ENCODE data around the gene JAZF1.

The JAZF1 gene

DNA sequence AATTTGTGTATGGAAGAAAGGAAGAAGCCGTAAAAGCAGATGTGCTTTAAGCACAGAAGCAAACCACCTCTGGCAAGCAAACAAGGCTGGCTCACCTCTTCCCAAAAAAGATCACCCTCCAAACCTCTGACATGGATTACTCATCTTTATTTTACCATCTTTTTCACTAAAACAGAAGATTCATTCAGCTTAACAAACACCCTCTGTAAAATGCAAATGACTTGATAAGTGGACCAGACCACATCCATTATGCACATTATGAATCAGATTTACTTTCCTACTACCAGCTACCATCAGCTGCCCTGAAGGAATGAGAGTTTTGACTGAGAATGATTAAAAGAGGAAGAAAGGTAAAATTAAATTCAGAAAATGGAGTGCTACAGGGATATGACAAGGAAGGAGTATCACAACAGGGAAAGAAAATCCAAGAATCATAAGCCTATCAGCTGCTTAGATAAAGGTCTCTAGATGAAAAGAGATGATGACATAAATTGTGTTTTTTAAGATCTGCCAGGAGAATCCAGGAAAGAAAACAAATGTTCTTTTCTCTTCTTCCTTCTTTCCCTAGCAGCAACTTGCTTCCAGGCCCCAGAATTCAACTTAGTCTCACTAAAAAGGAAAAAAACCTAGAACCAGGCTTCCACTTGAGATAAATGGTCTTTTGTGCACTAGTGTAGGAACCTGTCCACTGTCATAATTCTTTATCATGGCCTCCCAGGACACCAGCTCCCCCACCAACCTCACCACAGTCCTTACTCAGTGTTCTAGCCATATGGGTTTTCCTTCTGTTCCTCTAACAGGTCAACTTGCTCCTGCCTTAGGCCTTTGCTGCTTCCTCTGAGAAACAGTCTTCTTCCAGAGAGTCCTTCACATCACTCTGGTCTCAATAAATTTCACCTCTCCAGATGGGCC, 47.4 kb downstream of the JAZF1 start:
- no peak for DNase-seq

DNA sequence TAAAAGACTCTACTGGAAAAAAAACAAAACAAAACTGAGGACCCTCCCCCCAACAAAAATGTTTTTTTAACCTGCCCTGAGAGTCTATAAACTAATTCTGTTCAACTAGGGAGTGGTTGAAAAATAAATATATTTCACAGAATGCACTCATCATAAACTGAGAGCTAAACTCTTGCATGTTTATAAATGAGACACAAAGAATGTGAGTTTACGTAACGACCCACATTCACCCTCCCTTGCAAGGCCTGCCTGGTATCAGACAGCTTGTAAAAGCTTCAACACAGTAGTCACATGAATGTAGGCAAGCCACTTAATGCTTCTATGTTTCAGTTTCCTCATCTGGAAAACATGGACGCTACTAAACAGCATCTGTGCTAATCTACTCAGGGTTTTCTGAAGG, 50.3 kb downstream of the JAZF1 start:
- peak; percentile 23 for DNase-seq

- DNase-seq = peak; percentile 79
Measured at GRCh38 chr7:28128608-28129007, 52.0 kb downstream of the JAZF1 start.

DNA sequence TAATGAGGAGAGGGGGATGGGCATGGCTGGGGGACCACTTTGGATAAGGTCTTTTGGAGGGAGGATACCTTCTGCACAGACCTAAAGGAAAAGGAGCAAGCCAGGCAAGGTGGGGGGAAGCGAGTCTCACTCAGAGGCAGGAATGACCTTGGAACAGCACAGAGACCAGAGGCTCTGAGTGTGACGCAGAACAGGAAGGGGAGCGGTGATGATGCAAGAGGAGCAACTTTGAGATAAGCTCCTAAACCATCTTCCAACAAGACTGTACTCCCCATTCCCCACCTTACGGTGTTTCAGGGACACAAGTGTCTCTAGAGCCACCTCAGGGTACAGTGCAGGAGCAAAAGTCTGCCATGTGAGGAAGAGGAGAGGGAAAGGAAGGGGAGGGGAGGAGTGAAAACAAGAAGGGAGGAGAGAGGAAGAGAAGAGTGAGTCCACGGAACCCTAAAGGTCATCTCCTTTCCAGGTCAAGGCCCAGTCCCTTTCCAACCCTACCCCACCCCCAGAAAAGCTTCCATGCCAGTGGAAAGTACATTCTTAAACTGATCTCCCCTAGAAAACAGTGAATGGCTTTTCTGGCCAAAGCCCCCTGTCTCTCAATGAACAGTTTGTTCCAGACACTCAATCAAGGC, 54.1 kb downstream of the JAZF1 start:
- DNase-seq = no peak

GRCh38 chr7:28125431-28126409, 54.9 kb downstream of the JAZF1 start:
- no peak for DNase-seq

DNA sequence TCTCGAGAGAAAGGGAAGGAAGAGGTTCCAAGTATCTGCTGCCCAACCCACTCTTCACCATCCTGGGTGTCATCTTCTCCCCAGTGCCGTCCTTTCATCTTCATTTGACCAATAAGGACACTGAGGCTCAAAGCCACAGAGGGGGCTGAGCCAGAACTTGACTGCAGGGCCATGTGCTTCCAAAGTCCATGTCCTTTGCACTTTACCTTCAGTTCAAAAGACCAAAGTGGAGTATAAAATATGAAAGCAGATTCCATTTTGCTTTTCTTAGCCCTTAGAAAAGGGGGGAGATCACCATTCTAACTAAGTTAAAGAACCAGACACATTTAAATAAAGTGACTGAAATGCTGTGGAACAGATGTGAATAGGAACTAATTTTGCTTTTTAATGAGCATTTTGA, 56.2 kb downstream of the JAZF1 start:
- DNase-seq = no peak

DNA sequence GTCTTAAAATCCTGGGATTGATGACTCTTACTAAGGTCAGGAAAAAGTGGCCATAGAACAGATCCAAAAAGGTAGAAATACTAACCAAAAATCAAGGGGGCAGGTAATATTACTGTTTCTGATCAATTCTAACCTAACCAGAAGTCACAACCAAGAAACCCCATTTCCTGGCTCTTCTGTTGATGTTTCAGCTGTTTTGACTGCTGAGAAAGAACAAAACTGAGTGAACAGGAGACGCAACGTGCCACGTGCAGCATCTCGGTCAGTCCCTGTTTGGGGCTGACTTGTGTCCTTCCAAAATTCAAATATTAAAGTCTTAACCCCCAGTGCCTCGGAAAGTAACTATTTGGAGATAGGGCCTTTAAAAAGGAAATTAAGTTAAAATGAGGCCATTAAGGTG, 56.8 kb downstream of the JAZF1 start:
- DNase-seq = no peak

DNA sequence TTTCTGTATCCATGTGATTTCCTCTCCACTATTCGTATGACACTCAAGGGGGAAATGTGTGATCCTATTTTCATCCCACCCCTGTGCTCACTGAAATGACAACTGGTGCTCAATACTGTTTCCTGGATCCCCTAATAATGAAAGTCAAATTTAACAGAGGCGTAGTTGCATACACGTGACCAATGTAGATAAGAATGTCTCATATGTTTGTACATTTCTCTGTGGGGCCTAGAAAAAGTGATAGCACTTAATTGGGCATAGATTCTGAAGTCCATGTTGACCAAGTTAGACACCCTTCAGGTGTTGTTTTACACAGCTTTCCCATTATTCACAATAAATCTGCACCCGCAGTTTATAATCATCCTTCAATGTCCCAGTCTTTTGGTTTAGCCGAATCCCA, 59.1 kb downstream of the JAZF1 start:
- no peak for DNase-seq

GRCh38 chr7:28116041-28116440, 64.6 kb downstream of the JAZF1 start:
- no peak for DNase-seq

GRCh38 chr7:28115261-28115660, 65.3 kb downstream of the JAZF1 start:
- DNase-seq = no peak

DNA sequence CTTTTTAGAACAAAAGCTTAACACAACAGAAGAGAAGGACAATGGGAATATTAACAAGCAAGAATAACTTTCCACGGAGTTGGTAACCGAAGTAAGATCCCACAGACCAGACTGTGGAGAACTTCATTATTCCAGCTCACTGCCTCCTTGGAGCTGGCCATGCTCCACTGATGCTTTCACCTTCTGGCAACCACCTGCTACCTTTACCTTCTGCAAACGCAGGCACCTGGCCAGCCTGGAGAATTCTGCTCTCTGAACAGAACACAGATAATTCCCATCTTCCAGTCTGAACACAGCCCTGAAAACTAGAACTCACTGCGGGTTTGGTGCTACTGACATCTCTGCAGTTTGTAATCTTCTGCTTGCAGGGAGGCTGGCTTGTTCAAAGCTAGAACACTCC, 66.5 kb downstream of the JAZF1 start:
- DNase-seq = no peak

GRCh38 chr7:28112883-28113540, 67.6 kb downstream of the JAZF1 start:
- no peak for DNase-seq

DNA sequence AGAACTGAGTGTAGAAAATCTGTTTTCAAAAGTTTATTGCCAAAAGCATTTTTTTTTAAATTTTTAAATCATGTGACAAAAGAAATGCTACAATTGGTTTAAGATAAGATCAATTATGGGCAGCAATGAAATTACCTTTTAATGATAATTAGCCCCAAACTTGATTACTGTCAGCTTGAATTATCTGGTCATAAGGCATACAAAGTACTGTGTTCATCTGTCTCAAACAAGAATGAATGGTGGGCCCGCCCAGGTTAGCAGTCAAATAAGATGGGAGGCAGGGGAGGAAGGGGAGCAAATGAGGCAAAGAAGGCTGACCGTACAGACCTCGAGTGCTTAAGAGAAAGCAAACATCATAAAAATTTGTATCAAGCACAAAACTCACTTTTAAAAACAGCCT, 68.1 kb downstream of the JAZF1 start:
- DNase-seq = no peak

GRCh38 chr7:28112012-28112411, 68.6 kb downstream of the JAZF1 start:
- no peak for DNase-seq

- no peak for DNase-seq
Measured at GRCh38 chr7:28110427-28111012, 70.1 kb downstream of the JAZF1 start.

DNA sequence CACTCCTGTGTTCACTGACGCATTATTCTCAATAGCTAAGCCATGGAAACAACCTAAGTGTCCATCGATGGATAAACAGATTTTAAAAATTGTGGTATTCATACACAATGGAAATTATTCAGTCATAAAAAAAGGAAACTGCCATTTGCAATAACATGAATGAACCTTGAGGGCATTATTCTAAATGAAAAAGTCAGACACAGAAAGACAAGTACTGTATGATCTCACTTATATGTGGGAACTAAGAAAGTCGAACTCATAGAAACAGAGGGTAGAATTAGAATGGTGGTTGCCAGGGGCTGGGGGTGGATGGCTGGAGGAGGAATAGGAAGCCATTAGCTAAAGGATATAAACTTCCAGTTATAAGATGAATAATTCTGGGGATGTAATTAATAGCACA, 71.8 kb downstream of the JAZF1 start:
- DNase-seq = no peak

DNA sequence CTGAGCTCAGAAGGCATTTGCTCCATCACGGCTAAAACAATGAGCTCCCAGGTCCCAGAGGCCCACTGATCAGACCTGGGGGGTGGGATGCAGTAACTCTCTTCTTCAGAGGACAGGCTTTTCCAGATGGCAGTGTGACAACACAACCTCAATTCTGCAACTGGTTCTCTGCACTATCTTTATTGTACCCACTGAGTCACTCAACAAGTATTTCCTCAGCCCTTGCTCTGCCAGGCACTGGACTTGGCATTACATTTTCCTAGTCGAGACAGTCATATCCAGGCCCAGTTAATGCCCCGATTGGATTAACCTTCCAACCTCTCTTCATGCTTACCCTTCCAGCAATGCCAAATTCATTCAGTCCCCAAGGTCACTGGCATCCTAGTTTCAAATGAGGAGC, 72.6 kb downstream of the JAZF1 start:
- DNase-seq = peak; percentile 45

DNA sequence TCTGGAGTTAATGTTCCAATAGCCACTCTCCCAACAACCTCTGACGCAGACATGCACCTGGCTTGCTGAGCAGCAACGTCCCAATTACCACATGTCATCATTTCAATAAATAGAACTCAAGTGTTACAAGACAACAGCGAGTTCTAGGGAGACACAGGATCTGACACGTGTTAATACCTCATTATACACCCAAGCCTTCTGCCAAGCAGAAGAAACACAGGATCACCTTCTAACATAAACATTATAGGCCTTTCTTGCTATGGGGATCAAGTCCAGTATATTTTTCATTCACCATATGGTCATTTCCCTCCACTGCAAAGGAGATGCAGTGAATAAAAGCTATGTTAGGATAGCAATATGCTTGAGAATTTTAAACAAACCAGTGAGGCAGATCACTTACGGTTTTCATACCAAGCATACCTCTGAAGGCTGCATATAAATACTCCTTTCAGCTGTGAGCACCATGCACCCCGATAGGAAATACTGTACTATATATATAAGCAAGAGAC, 74.2 kb downstream of the JAZF1 start:
- peak; percentile 36 for DNase-seq

- no peak for DNase-seq
Measured at GRCh38 chr7:28105234-28105633, 75.4 kb downstream of the JAZF1 start.

GRCh38 chr7:28104811-28105210, 75.8 kb downstream of the JAZF1 start:
- no peak for DNase-seq

- DNase-seq = no peak
Measured at GRCh38 chr7:28104041-28104541, 76.5 kb downstream of the JAZF1 start.

- DNase-seq = no peak
Measured at GRCh38 chr7:28102797-28103196, 77.8 kb downstream of the JAZF1 start.

Measured in kidney glomerular epithelial cell (primary cell).